Uterus (tissue), 2 donors: ENCODE results near the gene PCDHA13.

ENCODE experiments used
- POLR2A ChIP-seq, 2 donors: fragments of 450-650 bp; IDR thresholded peaks; one replicate each; pipeline ENCODE4 v1.6.1; 2016; ENCODE audit warnings: antibody characterized with exemption in 2 of 2, mild to moderate bottlenecking in 1 of 2, moderate library complexity in 1 of 2
- TF ChIP-seq, protein P1 (sequence below), 4 experiments: fragments of 200-600 bp in 2 of 4; fragments of 450-650 bp in 2 of 4; sonication (generic) in 2 of 4; IDR thresholded peaks; one replicate each; pipeline ENCODE4 v1.5.1; 2016 to 2019; ENCODE audit warnings: antibody characterized with exemption in 4 of 4, mild to moderate bottlenecking in 2 of 4, moderate library complexity in 1 of 4

GRCh38 chr5:140883373-140883772 is 1.4 kb downstream of the PCDHA13 start:
- TF ChIP-seq POLR2A (IDR thresholded peaks at IDR 0.05): no peak
- TF ChIP-seq, protein P1, sequence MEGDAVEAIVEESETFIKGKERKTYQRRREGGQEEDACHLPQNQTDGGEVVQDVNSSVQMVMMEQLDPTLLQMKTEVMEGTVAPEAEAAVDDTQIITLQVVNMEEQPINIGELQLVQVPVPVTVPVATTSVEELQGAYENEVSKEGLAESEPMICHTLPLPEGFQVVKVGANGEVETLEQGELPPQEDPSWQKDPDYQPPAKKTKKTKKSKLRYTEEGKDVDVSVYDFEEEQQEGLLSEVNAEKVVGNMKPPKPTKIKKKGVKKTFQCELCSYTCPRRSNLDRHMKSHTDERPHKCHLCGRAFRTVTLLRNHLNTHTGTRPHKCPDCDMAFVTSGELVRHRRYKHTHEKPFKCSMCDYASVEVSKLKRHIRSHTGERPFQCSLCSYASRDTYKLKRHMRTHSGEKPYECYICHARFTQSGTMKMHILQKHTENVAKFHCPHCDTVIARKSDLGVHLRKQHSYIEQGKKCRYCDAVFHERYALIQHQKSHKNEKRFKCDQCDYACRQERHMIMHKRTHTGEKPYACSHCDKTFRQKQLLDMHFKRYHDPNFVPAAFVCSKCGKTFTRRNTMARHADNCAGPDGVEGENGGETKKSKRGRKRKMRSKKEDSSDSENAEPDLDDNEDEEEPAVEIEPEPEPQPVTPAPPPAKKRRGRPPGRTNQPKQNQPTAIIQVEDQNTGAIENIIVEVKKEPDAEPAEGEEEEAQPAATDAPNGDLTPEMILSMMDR (IDR thresholded peaks at IDR 0.05): no peak
